ENCODE data around the gene ING3. TPM values are rescaled to one million over a fixed set of nuclear protein-coding genes. Genes with fewer than 3 reads are reported as not detected.

Gene ING3
- total and polyA plus RNA-seq, 9 of the 15 experiments (the other 6 are each of a cell fraction or from before 2014, with no cell fraction given): 22.8 to 233 (median 50.4) TPM

GRCh38 chr7:121000081-121000983 is 49.8 kb downstream of the ING3 start (continued):
- TF ChIP-seq, protein P1, sequence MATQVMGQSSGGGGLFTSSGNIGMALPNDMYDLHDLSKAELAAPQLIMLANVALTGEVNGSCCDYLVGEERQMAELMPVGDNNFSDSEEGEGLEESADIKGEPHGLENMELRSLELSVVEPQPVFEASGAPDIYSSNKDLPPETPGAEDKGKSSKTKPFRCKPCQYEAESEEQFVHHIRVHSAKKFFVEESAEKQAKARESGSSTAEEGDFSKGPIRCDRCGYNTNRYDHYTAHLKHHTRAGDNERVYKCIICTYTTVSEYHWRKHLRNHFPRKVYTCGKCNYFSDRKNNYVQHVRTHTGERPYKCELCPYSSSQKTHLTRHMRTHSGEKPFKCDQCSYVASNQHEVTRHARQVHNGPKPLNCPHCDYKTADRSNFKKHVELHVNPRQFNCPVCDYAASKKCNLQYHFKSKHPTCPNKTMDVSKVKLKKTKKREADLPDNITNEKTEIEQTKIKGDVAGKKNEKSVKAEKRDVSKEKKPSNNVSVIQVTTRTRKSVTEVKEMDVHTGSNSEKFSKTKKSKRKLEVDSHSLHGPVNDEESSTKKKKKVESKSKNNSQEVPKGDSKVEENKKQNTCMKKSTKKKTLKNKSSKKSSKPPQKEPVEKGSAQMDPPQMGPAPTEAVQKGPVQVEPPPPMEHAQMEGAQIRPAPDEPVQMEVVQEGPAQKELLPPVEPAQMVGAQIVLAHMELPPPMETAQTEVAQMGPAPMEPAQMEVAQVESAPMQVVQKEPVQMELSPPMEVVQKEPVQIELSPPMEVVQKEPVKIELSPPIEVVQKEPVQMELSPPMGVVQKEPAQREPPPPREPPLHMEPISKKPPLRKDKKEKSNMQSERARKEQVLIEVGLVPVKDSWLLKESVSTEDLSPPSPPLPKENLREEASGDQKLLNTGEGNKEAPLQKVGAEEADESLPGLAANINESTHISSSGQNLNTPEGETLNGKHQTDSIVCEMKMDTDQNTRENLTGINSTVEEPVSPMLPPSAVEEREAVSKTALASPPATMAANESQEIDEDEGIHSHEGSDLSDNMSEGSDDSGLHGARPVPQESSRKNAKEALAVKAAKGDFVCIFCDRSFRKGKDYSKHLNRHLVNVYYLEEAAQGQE (IDR thresholded peaks at IDR 0.05; ENCODE audit: borderline replicate concordance): no peak
- TF ChIP-seq, protein P1 (CRISPR knock-in tag; IDR thresholded peaks at IDR 0.05; ENCODE audit: low read depth): no peak
- TF ChIP-seq ELF1 (tag; IDR thresholded peaks at IDR 0.05) (0 out of 2 replicates have a peak, but pooled peaks have one; percentile 31), NR1H2 (CRISPR knock-in tag; IDR thresholded peaks at IDR 0.05) (no peak), ZNF384 (IDR thresholded peaks at IDR 0.05; ENCODE audit: low read depth, low read length) (no peak), ZZZ3 (IDR thresholded peaks at IDR 0.05) (no peak), HNRNPL (IDR thresholded peaks at IDR 0.05; ENCODE audit: low read depth, low read length) (no peak), TOE1 (IDR thresholded peaks at IDR 0.05; ENCODE audit: borderline replicate concordance) (no peak), TOE1 (CRISPR knock-in tag; IDR thresholded peaks at IDR 0.05; ENCODE audit: borderline replicate concordance, low read depth) (no peak), JUN (IDR thresholded peaks at IDR 0.05; ENCODE audit: borderline replicate concordance, low read depth, low read length) (peak; percentile 12; the same call in 1 of the 2 replicates), JUN (CRISPR knock-in tag; IDR thresholded peaks at IDR 0.05; ENCODE audit: borderline replicate concordance) (no peak), ETS2 (tag; IDR thresholded peaks at IDR 0.05; ENCODE audit: borderline replicate concordance, poor library complexity, severe bottlenecking) (no peak), YY1 (IDR thresholded peaks at IDR 0.05; ENCODE audit: borderline replicate concordance in 1 of 3, control insufficient read depth in 1 of 3, extremely low read depth in 1 of 3, insufficient read depth in 3 of 3, insufficient read length in 1 of 3, insufficient replicate concordance in 2 of 3, low read depth in 1 of 3, low read length in 2 of 3) (no peak), SNIP1 (IDR thresholded peaks at IDR 0.05; ENCODE audit: low read depth) (no peak), NFYB (IDR thresholded peaks at IDR 0.05; ENCODE audit: extremely low read depth, insufficient read length) (no peak)
- TF ChIP-seq, protein P2, sequence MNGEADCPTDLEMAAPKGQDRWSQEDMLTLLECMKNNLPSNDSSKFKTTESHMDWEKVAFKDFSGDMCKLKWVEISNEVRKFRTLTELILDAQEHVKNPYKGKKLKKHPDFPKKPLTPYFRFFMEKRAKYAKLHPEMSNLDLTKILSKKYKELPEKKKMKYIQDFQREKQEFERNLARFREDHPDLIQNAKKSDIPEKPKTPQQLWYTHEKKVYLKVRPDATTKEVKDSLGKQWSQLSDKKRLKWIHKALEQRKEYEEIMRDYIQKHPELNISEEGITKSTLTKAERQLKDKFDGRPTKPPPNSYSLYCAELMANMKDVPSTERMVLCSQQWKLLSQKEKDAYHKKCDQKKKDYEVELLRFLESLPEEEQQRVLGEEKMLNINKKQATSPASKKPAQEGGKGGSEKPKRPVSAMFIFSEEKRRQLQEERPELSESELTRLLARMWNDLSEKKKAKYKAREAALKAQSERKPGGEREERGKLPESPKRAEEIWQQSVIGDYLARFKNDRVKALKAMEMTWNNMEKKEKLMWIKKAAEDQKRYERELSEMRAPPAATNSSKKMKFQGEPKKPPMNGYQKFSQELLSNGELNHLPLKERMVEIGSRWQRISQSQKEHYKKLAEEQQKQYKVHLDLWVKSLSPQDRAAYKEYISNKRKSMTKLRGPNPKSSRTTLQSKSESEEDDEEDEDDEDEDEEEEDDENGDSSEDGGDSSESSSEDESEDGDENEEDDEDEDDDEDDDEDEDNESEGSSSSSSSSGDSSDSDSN (IDR thresholded peaks at IDR 0.05; ENCODE audit: borderline replicate concordance in 1 of 2, low read depth in 2 of 2, low read length in 2 of 2): 0 out of 4 replicates have a peak, but pooled peaks of 1 of the 2 experiments have one; percentile 35
